Measurements from ENCODE around the gene PSME1.
A peak's percentile ranks its signal among the peaks of the same experiment; 100 is the strongest.

The PSME1 gene

GRCh38 chr14:24146453-24146977, 10.5 kb downstream of the PSME1 start, which contains the start of gene PSME2:
PSME2 (minus strand) TSS chr14:24146610; CDS start chr14:24146581, 29 bp downstream.
- no peak for TF ChIP-seq CTCF (IDR thresholded peaks at IDR 0.05; ENCODE audit: borderline replicate concordance, control extremely low read depth, extremely low read depth, insufficient read depth, missing control alignments)
- peak; percentile 97 for DNase-seq (ENCODE audit: low spot score)
- in situ Hi-C loops (cut with MboI; ENCODE audit: low sequenced_read_pairs, unreplicated experiment) = no loop called here

- in situ Hi-C loops (cut with MboI; ENCODE audit: low sequenced_read_pairs, unreplicated experiment) = no loop called here
- peak; percentile 98 for DNase-seq (ENCODE audit: low spot score)
- TF ChIP-seq CTCF (IDR thresholded peaks at IDR 0.05; ENCODE audit: borderline replicate concordance, control extremely low read depth, extremely low read depth, insufficient read depth, missing control alignments) = no peak
Measured at GRCh38 chr14:24146978-24147760, 11.2 kb downstream of the PSME1 start, which contains the start of gene RNF31. RNF31 (plus strand) TSS chr14:24147498; CDS start chr14:24147699, 201 bp downstream.

- in situ Hi-C loops (cut with MboI; ENCODE audit: low sequenced_read_pairs, unreplicated experiment) = no loop called here
- DNase-seq (ENCODE audit: low spot score) = no peak
- no peak for TF ChIP-seq CTCF (IDR thresholded peaks at IDR 0.05; ENCODE audit: borderline replicate concordance, control extremely low read depth, extremely low read depth, insufficient read depth, missing control alignments)
Measured at GRCh38 chr14:24147761-24148428, 11.9 kb downstream of the PSME1 start.

DNA sequence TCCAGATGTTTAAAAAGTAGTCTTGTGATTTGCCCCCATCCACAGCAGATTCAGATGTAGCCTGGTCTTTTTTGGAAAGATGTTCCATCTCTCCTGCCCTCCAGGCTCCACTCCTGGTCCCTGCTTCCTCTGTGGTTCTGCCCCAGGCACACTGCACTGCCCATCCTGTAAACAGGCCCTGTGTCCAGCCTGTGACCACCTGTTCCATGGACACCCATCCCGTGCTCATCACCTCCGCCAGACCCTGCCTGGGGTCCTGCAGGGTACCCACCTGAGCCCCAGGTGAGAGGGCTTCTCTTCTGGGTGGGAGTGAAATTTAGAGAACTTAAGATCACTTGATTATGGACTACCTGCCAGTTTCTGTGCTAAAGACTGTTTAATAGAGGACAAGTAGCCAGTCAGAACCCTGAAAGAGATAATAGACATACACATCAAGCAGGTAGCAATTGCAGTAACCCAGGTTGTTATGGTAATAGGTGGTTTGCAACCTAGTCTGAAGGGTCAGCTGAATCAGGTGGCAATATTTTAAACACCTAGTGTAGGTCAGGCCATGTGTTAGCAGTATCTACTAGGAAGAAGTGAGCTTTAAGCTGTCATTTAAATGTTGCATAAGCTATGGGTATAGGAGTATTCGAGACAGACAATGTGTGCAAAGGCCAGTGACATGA, 13.4 kb downstream of the PSME1 start:
- no peak for DNase-seq (ENCODE audit: low spot score)
- TF ChIP-seq CTCF (IDR thresholded peaks at IDR 0.05; ENCODE audit: borderline replicate concordance, control extremely low read depth, extremely low read depth, insufficient read depth, missing control alignments) = no peak
- in situ Hi-C loops (cut with MboI; ENCODE audit: low sequenced_read_pairs, unreplicated experiment) = no loop called here

GRCh38 chr14:24150061-24150460, 14.1 kb downstream of the PSME1 start:
- in situ Hi-C loops (cut with MboI; ENCODE audit: low sequenced_read_pairs, unreplicated experiment) = no loop called here
- TF ChIP-seq CTCF (IDR thresholded peaks at IDR 0.05; ENCODE audit: borderline replicate concordance, control extremely low read depth, extremely low read depth, insufficient read depth, missing control alignments) = no peak
- no peak for DNase-seq (ENCODE audit: low spot score)

DNA sequence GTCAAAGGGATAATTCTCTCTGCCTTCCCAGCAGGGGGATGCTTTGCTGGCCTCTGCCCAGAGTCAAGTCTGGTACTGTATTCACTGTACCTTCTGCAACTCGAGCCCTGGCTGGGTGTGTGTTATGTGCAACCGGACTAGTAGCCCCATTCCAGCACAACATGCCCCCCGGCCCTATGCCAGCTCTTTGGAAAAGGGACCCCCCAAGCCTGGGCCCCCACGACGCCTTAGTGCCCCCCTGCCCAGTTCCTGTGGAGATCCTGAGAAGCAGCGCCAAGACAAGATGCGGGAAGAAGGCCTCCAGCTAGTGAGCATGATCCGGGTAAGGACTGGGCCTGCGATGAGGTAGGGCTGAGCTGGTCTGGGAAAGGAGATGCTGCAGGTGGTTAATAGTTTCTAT, 14.6 kb downstream of the PSME1 start:
- in situ Hi-C loops (cut with MboI; ENCODE audit: low sequenced_read_pairs, unreplicated experiment) = no loop called here
- no peak for TF ChIP-seq CTCF (IDR thresholded peaks at IDR 0.05; ENCODE audit: borderline replicate concordance, control extremely low read depth, extremely low read depth, insufficient read depth, missing control alignments)

More for the DNA sequence above, 14.6 kb downstream of the PSME1 start:
- DNase-seq (ENCODE audit: low spot score) = no peak
